Measurements from ENCODE around the gene HNRNPUL2.

GRCh38 chr11:62678770-62679696, 48.2 kb downstream of the HNRNPUL2 start, which contains the start of gene UBXN1:
- TF ChIP-seq PATZ1 (CRISPR knock-in tag; IDR thresholded peaks at IDR 0.05; ENCODE audit: borderline replicate concordance) (no peak), CSRNP3 (CRISPR knock-in tag; IDR thresholded peaks at IDR 0.05) (no peak), ZFP3 (CRISPR knock-in tag; IDR thresholded peaks at IDR 0.05) (no peak), ZFP30 (CRISPR knock-in tag; IDR thresholded peaks at IDR 0.05) (no peak), SNAI2 (CRISPR knock-in tag; IDR thresholded peaks at IDR 0.05) (no peak), CREB5 (CRISPR knock-in tag; IDR thresholded peaks at IDR 0.05; ENCODE audit: low read depth) (no peak), ZNF70 (CRISPR knock-in tag; IDR thresholded peaks at IDR 0.05) (no peak), ZNF8 (CRISPR knock-in tag; IDR thresholded peaks at IDR 0.05) (no peak), POU6F1 (CRISPR knock-in tag; IDR thresholded peaks at IDR 0.05; ENCODE audit: borderline replicate concordance, low read depth) (no peak), ESRRG (CRISPR knock-in tag; IDR thresholded peaks at IDR 0.05) (no peak), PPARA (CRISPR knock-in tag; IDR thresholded peaks at IDR 0.05; ENCODE audit: borderline replicate concordance) (no peak)

Data from SK-N-SH treated with all-trans-retinoic acid at 6 μM for 48 hours (cell line).